ENCODE results near the gene KLF11.
"Not testable (repeated sequence)": the region's sequence is repeated elsewhere in the genome, so short reads cannot be mapped to it uniquely, and the experiment has no call there.

Gene KLF11

GRCh38 chr2:10009271-10009810, 34.0 kb upstream of the KLF11 start:
- no peak overlapping the region for H3K27ac ChIP-seq (ENCODE audit: insufficient read depth in 1 of 2, low read depth in 1 of 2, low read length in 2 of 2, poor library complexity in 1 of 2, severe bottlenecking in 2 of 2)
- H3K4me1 ChIP-seq (ENCODE audit: control extremely low read depth in 1 of 4, control insufficient read depth in 4 of 4, insufficient read depth in 4 of 4, low read length in 3 of 4) = peaks cover 0 to 5% (median 4%) of the 10 kb centered on the region in 4 experiments
- H3K4me3 ChIP-seq (ENCODE audit: control insufficient read depth in 1 of 7, extremely low read depth in 1 of 7, insufficient read depth in 4 of 7, low read depth in 2 of 7, low read length in 6 of 7) = no peak overlapping the region
- peaks cover 0 to 15% (median 3%) of the 10 kb centered on the region in 5 experiments for H3K9me3 ChIP-seq (ENCODE audit: control extremely low read depth in 1 of 5, control insufficient read depth in 4 of 5, insufficient read depth in 2 of 5, low read depth in 1 of 5, low read length in 4 of 5)
- WGBS (ENCODE audit: insufficient coverage) = 95% methylated on average over 19 of the region's 19 CpGs
- DNase-seq = no peak
- peaks cover 0 to 41% (median 9%) of the 10 kb centered on the region in 5 experiments for H3K27me3 ChIP-seq (replicated peaks in 2 of 5; ENCODE audit: control insufficient read depth in 4 of 5, insufficient read depth in 5 of 5, low read length in 4 of 5)
- POLR2A ChIA-PET = no interaction called here
- H3K36me3 ChIP-seq (ENCODE audit: control insufficient read depth in 4 of 4, insufficient read depth in 4 of 4, low read length in 3 of 4) = no peaks in the 10 kb centered on the region
- CTCF ChIA-PET = interaction anchor here (1.1 to 1.5 kb wide), 3 partner anchors 7 to 25 kb away, joined by 3 to 8 read pairs (median 3); no protein-coding TSS in a partner anchor

GRCh38 chr2:10009811-10010781, 33.3 kb upstream of the KLF11 start:
- ChIA-PET POLR2A (no interaction called here), CTCF (no interaction called here)
- H3K9me3 ChIP-seq (ENCODE audit: control extremely low read depth in 1 of 5, control insufficient read depth in 4 of 5, insufficient read depth in 2 of 5, low read depth in 1 of 5, low read length in 4 of 5) = peaks cover 0 to 19% (median 3%) of the 10 kb centered on the region in 5 experiments
- no peak overlapping the region for H3K27ac ChIP-seq (ENCODE audit: insufficient read depth in 1 of 2, low read depth in 1 of 2, low read length in 2 of 2, poor library complexity in 1 of 2, severe bottlenecking in 2 of 2)
- H3K4me1 ChIP-seq (ENCODE audit: control extremely low read depth in 1 of 4, control insufficient read depth in 4 of 4, insufficient read depth in 4 of 4, low read length in 3 of 4) = peaks cover 0 to 5% (median 4%) of the 10 kb centered on the region in 4 experiments
- DNase-seq = no peak
- H3K36me3 ChIP-seq (ENCODE audit: control insufficient read depth in 4 of 4, insufficient read depth in 4 of 4, low read length in 3 of 4) = no peaks in the 10 kb centered on the region
- H3K27me3 ChIP-seq (replicated peaks in 2 of 5; ENCODE audit: control insufficient read depth in 4 of 5, insufficient read depth in 5 of 5, low read length in 4 of 5) = peaks cover 0 to 41% (median 7%) of the 10 kb centered on the region in 5 experiments
- WGBS (ENCODE audit: insufficient coverage) = 98% methylated on average over 29 of the region's 36 CpGs
- H3K4me3 ChIP-seq (ENCODE audit: control insufficient read depth in 1 of 7, extremely low read depth in 1 of 7, insufficient read depth in 4 of 7, low read depth in 2 of 7, low read length in 6 of 7) = no peak overlapping the region

- 96% methylated on average over 51 of the region's 52 CpGs for WGBS (ENCODE audit: insufficient coverage)
- Histone ChIP-seq H3K27me3 (replicated peaks in 2 of 5; ENCODE audit: control insufficient read depth in 4 of 5, insufficient read depth in 5 of 5, low read length in 4 of 5) (peaks cover 0 to 32% (median 7%) of the 10 kb centered on the region in 5 experiments), H3K9me3 (ENCODE audit: control extremely low read depth in 1 of 5, control insufficient read depth in 4 of 5, insufficient read depth in 2 of 5, low read depth in 1 of 5, low read length in 4 of 5) (peaks cover 0 to 16% (median 0%) of the 10 kb centered on the region in 5 experiments)
- H3K36me3 ChIP-seq (ENCODE audit: control insufficient read depth in 4 of 4, insufficient read depth in 4 of 4, low read length in 3 of 4); DNase-seq; H3K27ac ChIP-seq (ENCODE audit: insufficient read depth in 1 of 2, low read depth in 1 of 2, low read length in 2 of 2, poor library complexity in 1 of 2, severe bottlenecking in 2 of 2); H3K4me3 ChIP-seq (ENCODE audit: control insufficient read depth in 1 of 7, extremely low read depth in 1 of 7, insufficient read depth in 4 of 7, low read depth in 2 of 7, low read length in 6 of 7); H3K4me1 ChIP-seq (ENCODE audit: control extremely low read depth in 1 of 4, control insufficient read depth in 4 of 4, insufficient read depth in 4 of 4, low read length in 3 of 4); CTCF ChIA-PET: not testable (repeated sequence)
- POLR2A ChIA-PET = interaction anchor here (0.7 kb wide), 1 partner anchor 122 kb away, joined by 6 read pairs; no protein-coding TSS in a partner anchor
Measured at GRCh38 chr2:10010861-10011605, 32.3 kb upstream of the KLF11 start.

- H3K27ac ChIP-seq (ENCODE audit: insufficient read depth in 1 of 2, low read depth in 1 of 2, low read length in 2 of 2, poor library complexity in 1 of 2, severe bottlenecking in 2 of 2); DNase-seq; H3K36me3 ChIP-seq (ENCODE audit: control insufficient read depth in 4 of 4, insufficient read depth in 4 of 4, low read length in 3 of 4); H3K4me1 ChIP-seq (ENCODE audit: control extremely low read depth in 1 of 4, control insufficient read depth in 4 of 4, insufficient read depth in 4 of 4, low read length in 3 of 4); H3K4me3 ChIP-seq (ENCODE audit: control insufficient read depth in 1 of 7, extremely low read depth in 1 of 7, insufficient read depth in 4 of 7, low read depth in 2 of 7, low read length in 6 of 7); POLR2A ChIA-PET; CTCF ChIA-PET: not testable (repeated sequence)
- 97% methylated on average over 55 of the region's 61 CpGs for WGBS (ENCODE audit: insufficient coverage)
- Histone ChIP-seq H3K27me3 (replicated peaks in 2 of 5; ENCODE audit: control insufficient read depth in 4 of 5, insufficient read depth in 5 of 5, low read length in 4 of 5) (peaks cover 0 to 27% (median 7%) of the 10 kb centered on the region in 5 experiments), H3K9me3 (ENCODE audit: control extremely low read depth in 1 of 5, control insufficient read depth in 4 of 5, insufficient read depth in 2 of 5, low read depth in 1 of 5, low read length in 4 of 5) (peaks cover 0 to 11% (median 2%) of the 10 kb centered on the region in 5 experiments)
Measured at GRCh38 chr2:10011606-10012325, 31.6 kb upstream of the KLF11 start.

GRCh38 chr2:10012366-10012962, 30.9 kb upstream of the KLF11 start:
- peaks cover 0 to 23% (median 6%) of the 10 kb centered on the region in 5 experiments for H3K27me3 ChIP-seq (replicated peaks in 2 of 5; ENCODE audit: control insufficient read depth in 4 of 5, insufficient read depth in 5 of 5, low read length in 4 of 5)
- CTCF ChIA-PET; H3K4me3 ChIP-seq (ENCODE audit: control insufficient read depth in 1 of 7, extremely low read depth in 1 of 7, insufficient read depth in 4 of 7, low read depth in 2 of 7, low read length in 6 of 7); POLR2A ChIA-PET; H3K36me3 ChIP-seq (ENCODE audit: control insufficient read depth in 4 of 4, insufficient read depth in 4 of 4, low read length in 3 of 4); DNase-seq; H3K27ac ChIP-seq (ENCODE audit: insufficient read depth in 1 of 2, low read depth in 1 of 2, low read length in 2 of 2, poor library complexity in 1 of 2, severe bottlenecking in 2 of 2); H3K4me1 ChIP-seq (ENCODE audit: control extremely low read depth in 1 of 4, control insufficient read depth in 4 of 4, insufficient read depth in 4 of 4, low read length in 3 of 4): not testable (repeated sequence)
- 95% methylated on average over 31 of the region's 37 CpGs for WGBS (ENCODE audit: insufficient coverage)
- peaks cover 0 to 11% (median 5%) of the 10 kb centered on the region in 5 experiments for H3K9me3 ChIP-seq (ENCODE audit: control extremely low read depth in 1 of 5, control insufficient read depth in 4 of 5, insufficient read depth in 2 of 5, low read depth in 1 of 5, low read length in 4 of 5)

GRCh38 chr2:10012963-10013461, 30.3 kb upstream of the KLF11 start:
- H3K27me3 ChIP-seq (replicated peaks in 2 of 5; ENCODE audit: control insufficient read depth in 4 of 5, insufficient read depth in 5 of 5, low read length in 4 of 5) = peaks cover 0 to 19% (median 6%) of the 10 kb centered on the region in 5 experiments
- H3K36me3 ChIP-seq (ENCODE audit: control insufficient read depth in 4 of 4, insufficient read depth in 4 of 4, low read length in 3 of 4) = no peaks in the 10 kb centered on the region
- H3K4me1 ChIP-seq (ENCODE audit: control extremely low read depth in 1 of 4, control insufficient read depth in 4 of 4, insufficient read depth in 4 of 4, low read length in 3 of 4) = no peaks in the 10 kb centered on the region
- 95% methylated on average over 29 of the region's 29 CpGs for WGBS (ENCODE audit: insufficient coverage)
- H3K9me3 ChIP-seq (ENCODE audit: control extremely low read depth in 1 of 5, control insufficient read depth in 4 of 5, insufficient read depth in 2 of 5, low read depth in 1 of 5, low read length in 4 of 5) = peaks cover 0 to 11% (median 8%) of the 10 kb centered on the region in 5 experiments
- no peak for DNase-seq
- CTCF ChIA-PET = no interaction called here
- H3K4me3 ChIP-seq (ENCODE audit: control insufficient read depth in 1 of 7, extremely low read depth in 1 of 7, insufficient read depth in 4 of 7, low read depth in 2 of 7, low read length in 6 of 7) = no peak overlapping the region
- H3K27ac ChIP-seq (ENCODE audit: insufficient read depth in 1 of 2, low read depth in 1 of 2, low read length in 2 of 2, poor library complexity in 1 of 2, severe bottlenecking in 2 of 2) = no peak overlapping the region
- POLR2A ChIA-PET = no interaction called here

Data from common myeloid progenitor, CD34-positive (primary cell).